CD4-positive, CD25-positive, alpha-beta regulatory T cell (primary cell): ENCODE measurements around the gene CAPN5. TPM values are rescaled to one million over a fixed set of nuclear protein-coding genes. Genes with fewer than 3 reads are reported as not detected.

Experiments
- ATAC-seq, 2 donors: fragments of 150-1000 bp; cut with Tn5 transposase; one replicate each; pipeline ENCODE4 v1.10.0; 2021; ENCODE audit warnings: low read depth in 2 of 2, moderate number of reproducible peaks in 2 of 2, moderate library complexity in 1 of 2
- DNase-seq, 3 donors: peaks; one replicate each; pipeline versions ENCODE4 v3.0.0 to v3.0.0-alpha.2; 2012 to 2022; ENCODE audit warnings: mixed read lengths in 1 of 3
- H3K27ac ChIP-seq: one replicate; pipeline ENCODE4 v1.7.0; 2013; ENCODE audit warnings: mild to moderate bottlenecking, low read length; ENCODE audit not compliant: insufficient read depth, poor library complexity, severe bottlenecking
- H3K27me3 ChIP-seq: one replicate; pipeline ENCODE4 v1.7.0; 2013; ENCODE audit warnings: low read length; ENCODE audit not compliant: control insufficient read depth, insufficient read depth
- H3K36me3 ChIP-seq: one replicate; pipeline ENCODE4 v1.7.0; 2013; ENCODE audit warnings: mild to moderate bottlenecking, low read length, moderate library complexity; ENCODE audit not compliant: control insufficient read depth, insufficient read depth
- H3K4me1 ChIP-seq: 2 replicates; pipeline ENCODE4 v1.7.0; 2013; ENCODE audit warnings: mild to moderate bottlenecking, low read length; ENCODE audit not compliant: insufficient read depth, control insufficient read depth, poor library complexity, severe bottlenecking
- H3K4me3 ChIP-seq: one replicate; pipeline ENCODE4 v1.7.0; 2013; ENCODE audit warnings: low read depth, mild to moderate bottlenecking, low read length, moderate library complexity
- H3K9me3 ChIP-seq, 2 experiments: 1 replicate in 1 of 2; 2 replicates in 1 of 2; pipeline ENCODE4 v1.7.0; 2013; ENCODE audit warnings: low read length in 2 of 2, mild to moderate bottlenecking in 1 of 2, moderate library complexity in 1 of 2; ENCODE audit not compliant: control insufficient read depth in 2 of 2
- H3K27ac Mint-ChIP-seq, 3 donors: one replicate each; pipeline ENCODE4 v1.8.0; 2020 to 2022; ENCODE audit warnings: mild to moderate bottlenecking in 3 of 3, mixed read lengths in 3 of 3, moderate library complexity in 2 of 3
- H3K27me3 Mint-ChIP-seq: one replicate; pipeline ENCODE4 v1.8.0; 2022; ENCODE audit warnings: mild to moderate bottlenecking, mixed read lengths
- H3K36me3 Mint-ChIP-seq: one replicate; pipeline ENCODE4 v1.8.0; 2020; ENCODE audit warnings: mixed read lengths
- H3K4me1 Mint-ChIP-seq, 4 donors: one replicate each; pipeline ENCODE4 v1.8.0; 2020 to 2022; ENCODE audit warnings: mixed read lengths in 4 of 4, mild to moderate bottlenecking in 1 of 4
- H3K4me3 Mint-ChIP-seq, 4 donors: one replicate each; pipeline ENCODE4 v1.8.0; 2020 to 2022; ENCODE audit warnings: mild to moderate bottlenecking in 4 of 4, mixed read lengths in 4 of 4, moderate library complexity in 3 of 4
- H3K9me3 Mint-ChIP-seq, 7 donors: one replicate each; pipeline ENCODE4 v1.8.0; 2020 to 2022; ENCODE audit warnings: mixed read lengths in 7 of 7, mild to moderate bottlenecking in 3 of 7, moderate library complexity in 2 of 7
- polyA plus RNA-seq, 4 donors: library from polyadenylated mRNA; unstranded; fragments of 300-500 nt; fragmentation: Illumina TruSeq; gene quantifications; one replicate each; pipeline ENCODE4 v1.2.3, GENCODE V29; 2021
- total RNA-seq: library from RNA; stranded (reverse); gene quantifications from one replicate; pipeline ENCODE4 v1.2.3, GENCODE V29; 2022

CAPN5 gene
- total and polyA plus RNA-seq, 5 donors from 2014 or later: 0.74 to 2.8 (median 1.2) TPM

- H3K36me3 ChIP-seq: no peaks in the 10 kb centered on the region
- H3K27ac ChIP-seq: no peak overlapping the region
- H3K9me3 Mint-ChIP-seq: peaks cover 0 to 2% (median 0%) of the 10 kb centered on the region in 7 donors
- ATAC-seq (no peak), DNase-seq (no peak)
- no peaks in the 10 kb centered on the region for H3K9me3 ChIP-seq
- no peak overlapping the region for H3K4me3 ChIP-seq
- no peaks in the 10 kb centered on the region for H3K27me3 Mint-ChIP-seq
- H3K27ac Mint-ChIP-seq: no peak overlapping the region
- no peaks in the 10 kb centered on the region for H3K4me1 Mint-ChIP-seq
- H3K36me3 Mint-ChIP-seq: no peaks in the 10 kb centered on the region
- H3K4me3 Mint-ChIP-seq: no peak overlapping the region
- H3K27me3 ChIP-seq: no peaks in the 10 kb centered on the region
- H3K4me1 ChIP-seq: no peaks in the 10 kb centered on the region
These were observed 96.5 kb downstream of the CAPN5 start for GRCh38 chr11:77163271-77163670.

GRCh38 chr11:77165066-77165465 is 98.3 kb downstream of the CAPN5 start:
- H3K9me3 ChIP-seq: no peaks in the 10 kb centered on the region
- Mint-ChIP-seq H3K27me3 (no peaks in the 10 kb centered on the region), H3K27ac (peak overlapping the region in 1 of 3 donors; percentile 29), H3K4me1 (no peaks in the 10 kb centered on the region), H3K9me3 (peaks cover 0 to 2% (median 0%) of the 10 kb centered on the region in 7 donors), H3K36me3 (no peaks in the 10 kb centered on the region), H3K4me3 (no peak overlapping the region)
- no peak for DNase-seq
- H3K27ac ChIP-seq: no peak overlapping the region
- no peaks in the 10 kb centered on the region for H3K27me3 ChIP-seq
- H3K36me3 ChIP-seq: no peaks in the 10 kb centered on the region
- no peaks in the 10 kb centered on the region for H3K4me1 ChIP-seq
- ATAC-seq: no peak
- no peak overlapping the region for H3K4me3 ChIP-seq

GRCh38 chr11:77166021-77166420 is 99.2 kb downstream of the CAPN5 start:
- Histone ChIP-seq H3K9me3 (no peaks in the 10 kb centered on the region), H3K4me3 (no peak overlapping the region), H3K36me3 (no peaks in the 10 kb centered on the region), H3K4me1 (no peaks in the 10 kb centered on the region), H3K27ac (no peak overlapping the region), H3K27me3 (no peaks in the 10 kb centered on the region)
- ATAC-seq: no peak
- Mint-ChIP-seq H3K4me1 (no peaks in the 10 kb centered on the region), H3K36me3 (no peaks in the 10 kb centered on the region), H3K27ac (peak overlapping the region in 1 of 3 donors; percentile 69), H3K4me3 (no peak overlapping the region), H3K9me3 (peaks cover 0 to 2% (median 0%) of the 10 kb centered on the region in 7 donors), H3K27me3 (no peaks in the 10 kb centered on the region)
- DNase-seq: no peak

GRCh38 chr11:77167111-77167626 is 100.4 kb downstream of the CAPN5 start:
- no peaks in the 10 kb centered on the region for H3K27me3 Mint-ChIP-seq
- no peaks in the 10 kb centered on the region for H3K27me3 ChIP-seq
- no peaks in the 10 kb centered on the region for H3K9me3 ChIP-seq
- DNase-seq (no peak), ATAC-seq (no peak)
- H3K9me3 Mint-ChIP-seq: peaks cover 0 to 2% (median 0%) of the 10 kb centered on the region in 7 donors
- H3K27ac Mint-ChIP-seq: no peak overlapping the region
- H3K4me3 ChIP-seq: no peak overlapping the region
- no peaks in the 10 kb centered on the region for H3K4me1 ChIP-seq
- no peaks in the 10 kb centered on the region for H3K36me3 Mint-ChIP-seq
- no peak overlapping the region for H3K27ac ChIP-seq
- H3K4me3 Mint-ChIP-seq: no peak overlapping the region
- no peaks in the 10 kb centered on the region for H3K4me1 Mint-ChIP-seq
- no peaks in the 10 kb centered on the region for H3K36me3 ChIP-seq

GRCh38 chr11:77167791-77168190 is 101.0 kb downstream of the CAPN5 start:
- Histone ChIP-seq H3K27ac (no peak overlapping the region), H3K9me3 (no peaks in the 10 kb centered on the region), H3K27me3 (no peaks in the 10 kb centered on the region), H3K36me3 (no peaks in the 10 kb centered on the region), H3K4me3 (no peak overlapping the region), H3K4me1 (no peaks in the 10 kb centered on the region)
- no peak overlapping the region for H3K4me3 Mint-ChIP-seq
- ATAC-seq: no peak
- H3K27me3 Mint-ChIP-seq: no peaks in the 10 kb centered on the region
- no peaks in the 10 kb centered on the region for H3K4me1 Mint-ChIP-seq
- no peak for DNase-seq
- H3K27ac Mint-ChIP-seq: no peak overlapping the region
- H3K36me3 Mint-ChIP-seq: no peaks in the 10 kb centered on the region
- no peaks in the 10 kb centered on the region for H3K9me3 Mint-ChIP-seq

GRCh38 chr11:77170107-77170506 is 103.3 kb downstream of the CAPN5 start:
- DNase-seq: no peak
- Histone ChIP-seq H3K4me1 (no peaks in the 10 kb centered on the region), H3K36me3 (no peaks in the 10 kb centered on the region), H3K4me3 (no peak overlapping the region), H3K27ac (no peak overlapping the region), H3K27me3 (no peaks in the 10 kb centered on the region), H3K9me3 (no peaks in the 10 kb centered on the region)
- ATAC-seq: no peak
- Mint-ChIP-seq H3K27me3 (no peaks in the 10 kb centered on the region), H3K36me3 (no peaks in the 10 kb centered on the region), H3K9me3 (no peaks in the 10 kb centered on the region), H3K4me1 (no peaks in the 10 kb centered on the region), H3K27ac (no peak overlapping the region), H3K4me3 (no peak overlapping the region)

GRCh38 chr11:77171254-77171653 is 104.5 kb downstream of the CAPN5 start:
- Mint-ChIP-seq H3K27ac (no peak overlapping the region), H3K4me1 (no peaks in the 10 kb centered on the region), H3K9me3 (no peaks in the 10 kb centered on the region), H3K27me3 (no peaks in the 10 kb centered on the region), H3K4me3 (no peak overlapping the region), H3K36me3 (no peaks in the 10 kb centered on the region)
- ATAC-seq (no peak), DNase-seq (no peak)
- no peak overlapping the region for H3K4me3 ChIP-seq
- H3K4me1 ChIP-seq: no peaks in the 10 kb centered on the region
- no peaks in the 10 kb centered on the region for H3K36me3 ChIP-seq
- no peaks in the 10 kb centered on the region for H3K9me3 ChIP-seq
- H3K27me3 ChIP-seq: no peaks in the 10 kb centered on the region
- no peak overlapping the region for H3K27ac ChIP-seq

- no peak overlapping the region for H3K27ac ChIP-seq
- H3K27me3 Mint-ChIP-seq: no peaks in the 10 kb centered on the region
- H3K9me3 Mint-ChIP-seq: no peaks in the 10 kb centered on the region
- H3K4me1 Mint-ChIP-seq: no peaks in the 10 kb centered on the region
- no peaks in the 10 kb centered on the region for H3K36me3 Mint-ChIP-seq
- H3K9me3 ChIP-seq: no peaks in the 10 kb centered on the region
- H3K4me3 ChIP-seq: no peak overlapping the region
- H3K4me1 ChIP-seq: no peaks in the 10 kb centered on the region
- H3K27me3 ChIP-seq: no peaks in the 10 kb centered on the region
- H3K4me3 Mint-ChIP-seq: no peak overlapping the region
- H3K27ac Mint-ChIP-seq: no peak overlapping the region
- DNase-seq (no peak), ATAC-seq (no peak)
- H3K36me3 ChIP-seq: no peaks in the 10 kb centered on the region
These were observed 105.3 kb downstream of the CAPN5 start for GRCh38 chr11:77171885-77172665.
